ENCODE data around the gene AK9. TPM values are rescaled to one million over a fixed set of nuclear protein-coding genes. Genes with fewer than 3 reads are reported as not detected.

Gene AK9
- total and polyA plus RNA-seq, 2 of the 4 experiments (the other 2 are of a cell fraction): 1.7 to 1.8 TPM

GRCh38 chr6:109498052-109498451 lies 192.9 kb downstream of the AK9 start:
- Histone ChIP-seq H3K14ac (replicated peaks; ENCODE audit: low read depth, low read length) (no peak overlapping the region), H4K8ac (ENCODE audit: low read depth in 2 of 2, low read length in 2 of 2) (no peak overlapping the region), H2BK120ac (ENCODE audit: low read depth, low read length) (no peak overlapping the region), H2BK20ac (ENCODE audit: low read depth, low read length) (no peak overlapping the region), H3K9me3 (ENCODE audit: control insufficient read depth, insufficient read depth, low read length) (no peaks in the 10 kb centered on the region), H2BK5ac (ENCODE audit: low read depth, low read length, poor library complexity, severe bottlenecking) (no peak overlapping the region), H3K79me1 (ENCODE audit: low read depth in 1 of 2, low read length in 2 of 2) (no peaks in the 10 kb centered on the region), H3K56ac (ENCODE audit: extremely low read depth, insufficient read depth, low read length) (no peak overlapping the region), H2BK15ac (ENCODE audit: low read depth, low read length) (no peak overlapping the region), H3K9me1 (ENCODE audit: insufficient read depth, low read length) (no peaks in the 10 kb centered on the region), H3K4me1 (ENCODE audit: control insufficient read depth, insufficient read depth, low read length) (no peaks in the 10 kb centered on the region), H3K9ac (ENCODE audit: low read depth, low read length) (no peak overlapping the region), H4K20me1 (ENCODE audit: insufficient read depth, low read length) (no peaks in the 10 kb centered on the region), H3K18ac (ENCODE audit: low read depth, low read length) (no peak overlapping the region), H2AFZ (replicated peaks; ENCODE audit: low read length, poor library complexity) (no peak overlapping the region), H4K91ac (ENCODE audit: insufficient read depth, low read depth, low read length) (no peak overlapping the region), H3K4me2 (ENCODE audit: low read depth, low read length) (no peak overlapping the region), H3K27ac (ENCODE audit: insufficient read depth, low read length) (no peak overlapping the region), H4K5ac (ENCODE audit: low read depth, low read length) (no peak overlapping the region), H3K4ac (ENCODE audit: low read depth, low read length) (no peak overlapping the region), H3K23ac (ENCODE audit: low read depth, low read length) (no peak overlapping the region), H3K36me3 (ENCODE audit: control insufficient read depth, insufficient read depth, low read length) (no peaks in the 10 kb centered on the region), H2AK9ac (replicated peaks; ENCODE audit: low read depth, low read length, poor library complexity) (no peak overlapping the region), H2AK5ac (ENCODE audit: low read depth, low read length) (no peak overlapping the region), H3K4me3 (ENCODE audit: insufficient read depth, low read depth, low read length) (no peak overlapping the region), H3K27me3 (ENCODE audit: control insufficient read depth, insufficient read depth, low read length) (peaks cover 16% of the 10 kb centered on the region)
- DNase-seq (no peak), ATAC-seq (ENCODE audit: low read depth) (no peak)
- ChIA-PET POLR2A (ENCODE audit: unreplicated experiment) (no interaction called here), CTCF (no interaction called here)
- dilution Hi-C loops (cut with HindIII; ENCODE audit: low sequenced_read_pairs, unreplicated experiment) (no loop called here), in situ Hi-C loops (cut with MboI; ENCODE audit: low sequenced_read_pairs) (no loop called here), intact Hi-C loops (cut with micrococcal nuclease) (no loop called here)
- BruUV-seq (replicated peaks): no TSS peak
- no CpG with 5 or more reads among the region's 4 CpGs for WGBS, 2 experiments (ENCODE audit: extremely low coverage in 2 of 2, insufficient read length in 1 of 2)
- TF ChIP-seq MAZ (IDR thresholded peaks at IDR 0.05; ENCODE audit: borderline replicate concordance, low read depth, low read length) (no peak), FOS (IDR thresholded peaks at IDR 0.05; ENCODE audit: low read depth, low read length) (no peak), NFE2L2 (IDR thresholded peaks at IDR 0.05; ENCODE audit: low read depth, low read length) (no peak), USF2 (IDR thresholded peaks at IDR 0.05; ENCODE audit: low read depth, low read length) (no peak), RAD21 (IDR thresholded peaks at IDR 0.05; ENCODE audit: low read length) (no peak), BHLHE40 (IDR thresholded peaks at IDR 0.05; ENCODE audit: low read depth, low read length) (no peak), MXI1 (IDR thresholded peaks at IDR 0.05; ENCODE audit: borderline replicate concordance, low read depth, low read length) (no peak)
